GM12878 (cell line): ENCODE results near the gene KCTD16.

ENCODE experiments used
- CTCF ChIP-seq, 3 experiments: IDR thresholded peaks in 2 of 3; conservative IDR thresholded peaks in 1 of 3; 2 replicates each; pipeline ENCODE4 v1.5.1; 2011; ENCODE audit warnings: low read depth in 3 of 3, low read length in 3 of 3, mild to moderate bottlenecking in 3 of 3, control low read depth in 2 of 3, moderate library complexity in 2 of 3, inconsistent platforms in 1 of 3, mixed read lengths in 1 of 3; ENCODE audit not compliant: control insufficient read depth in 2 of 3, insufficient read depth in 1 of 3; ENCODE audit errors: extremely low read depth in 1 of 3
- ELK1 ChIP-seq: IDR thresholded peaks from 2 replicates; pipeline ENCODE4 v1.6.1; 2012; ENCODE audit warnings: low read depth, low read length, improper control_type of control experiment
- EZH2 ChIP-seq: IDR thresholded peaks from 2 replicates; pipeline ENCODE4 v1.6.1; 2012; ENCODE audit warnings: low read depth, mild to moderate bottlenecking, control low read depth, inconsistent platforms, low read length, borderline replicate concordance; ENCODE audit not compliant: control insufficient read depth
- HCFC1 ChIP-seq: fragments of 150-350 bp; IDR thresholded peaks from 2 replicates; pipeline ENCODE4 v1.6.1; 2014; ENCODE audit warnings: low read length
- HDGF ChIP-seq: fragments of 450-650 bp; IDR thresholded peaks from 2 replicates; pipeline ENCODE4 v1.6.1; 2016; ENCODE audit warnings: antibody characterized with exemption
- IRF3 ChIP-seq: fragments of 450-650 bp; IDR thresholded peaks from 2 replicates; pipeline ENCODE4 v1.6.1; 2014; ENCODE audit warnings: mild to moderate bottlenecking
- MYC ChIP-seq: IDR thresholded peaks from 2 replicates; pipeline ENCODE4 v1.6.1; 2011; ENCODE audit warnings: mild to moderate bottlenecking, low read length, moderate library complexity, inconsistent platforms; ENCODE audit not compliant: insufficient read depth, insufficient replicate concordance, insufficient read length, severe bottlenecking
- RAD21 ChIP-seq: IDR thresholded peaks from 2 replicates; pipeline ENCODE4 v1.6.1; 2011; ENCODE audit warnings: mild to moderate bottlenecking, low read depth, low read length, moderate library complexity; ENCODE audit not compliant: insufficient read depth
- TAF1 ChIP-seq: IDR thresholded peaks from 2 replicates; pipeline ENCODE4 v1.6.1; 2011; ENCODE audit warnings: mild to moderate bottlenecking, low read depth, low read length, borderline replicate concordance

- TF ChIP-seq ELK1 (no peak), MYC (no peak), CTCF (IDR thresholded peaks at IDR 0.05 in 2 of 3, conservative IDR thresholded peaks at IDR 0.05 in 1 of 3; ENCODE audit: control insufficient read depth in 2 of 3, extremely low read depth in 1 of 3, insufficient read depth in 1 of 3, low read depth in 3 of 3, low read length in 3 of 3) (no peak), HCFC1 (no peak), TAF1 (no peak), HDGF (no peak), RAD21 (no peak), IRF3 (no peak), EZH2 (no peak)
Measured at GRCh38 chr5:144325532-144325931, 154.9 kb downstream of the KCTD16 start.
